A549 (cell line): ENCODE measurements around the gene PDIA3.

Experiments
- CTCF ChIP-seq: fragments of >200 bp; sonication (Bioruptor Twin); formaldehyde crosslinking; IDR thresholded peaks from 3 replicates; pipeline ENCODE4 v1.5.1; 2016
- JUN ChIP-seq, 2 experiments: fragments of >200 bp; sonication (Bioruptor Twin); formaldehyde crosslinking; IDR thresholded peaks; 2 replicates in 1 of 2; 3 replicates in 1 of 2; pipeline ENCODE4 v1.6.1; 2016 to 2017
- MAX ChIP-seq: IDR thresholded peaks from 2 replicates; pipeline ENCODE4 v1.6.1; 2012
- PHF8 ChIP-seq: fragments of 200-600 bp; sonication (generic); IDR thresholded peaks from 2 replicates; pipeline ENCODE4 v1.6.1; 2016; ENCODE audit warnings: low read depth, mild to moderate bottlenecking, antibody characterized with exemption, moderate library complexity, borderline replicate concordance
- POLR2A ChIP-seq: IDR thresholded peaks from 2 replicates; pipeline ENCODE4 v1.6.1; 2012; ENCODE audit warnings: mild to moderate bottlenecking, low read length
- RARB ChIP-seq: fragments of 250-450 bp; sonication (Bioruptor Pico); IDR thresholded peaks from 2 replicates; pipeline ENCODE4 v1.8.0; 2021; ENCODE audit warnings: mild to moderate bottlenecking, moderate library complexity
- SMC3 ChIP-seq: fragments of >200 bp; sonication (Bioruptor Twin); formaldehyde crosslinking; IDR thresholded peaks from 3 replicates; pipeline ENCODE4 v1.6.1; 2018; ENCODE audit warnings: inconsistent platforms

GRCh38 chr15:43751885-43752284 lies 5.6 kb downstream of the PDIA3 start:
- no peak for TF ChIP-seq CTCF
- no peak for TF ChIP-seq JUN (IDR thresholded peaks at IDR 0.05)
- no peak for TF ChIP-seq SMC3
- TF ChIP-seq POLR2A = no peak
- TF ChIP-seq MAX = no peak
- TF ChIP-seq PHF8 = no peak
- TF ChIP-seq RARB (CRISPR knock-in tag) = no peak
